Mesenchymal stem cell (in vitro differentiated cells and primary cell): ENCODE measurements around the gene BTBD16.

ENCODE experiments used
- DNase-seq: peaks from one replicate; pipeline ENCODE4 v3.0.0-alpha.2; 2013
- H2AFZ ChIP-seq: one replicate; pipeline ENCODE4 v1.6.1; 2013; ENCODE audit warnings: low read depth, mild to moderate bottlenecking, control low read depth, inconsistent platforms, low read length, moderate library complexity
- H2AK5ac ChIP-seq: 2 replicates; pipeline ENCODE4 v1.6.1; 2013; ENCODE audit warnings: low read length, moderate library complexity, mild to moderate bottlenecking, inconsistent platforms; ENCODE audit not compliant: severe bottlenecking
- H2BK120ac ChIP-seq: one replicate; pipeline ENCODE4 v1.6.1; 2013; ENCODE audit warnings: low read depth, mild to moderate bottlenecking, inconsistent platforms, low read length, moderate library complexity
- H2BK12ac ChIP-seq, 2 experiments: one replicate each; pipeline ENCODE4 v1.6.1; 2013; ENCODE audit warnings: inconsistent platforms in 2 of 2, low read length in 2 of 2, mild to moderate bottlenecking in 2 of 2, moderate library complexity in 2 of 2, control low read depth in 1 of 2
- H2BK15ac ChIP-seq: one replicate; pipeline ENCODE4 v1.6.1; 2013; ENCODE audit warnings: mild to moderate bottlenecking, low read depth, inconsistent platforms; ENCODE audit not compliant: poor library complexity, severe bottlenecking
- H2BK5ac ChIP-seq: 2 replicates; pipeline ENCODE4 v1.6.1; 2013; ENCODE audit warnings: low read depth, mild to moderate bottlenecking, low read length, control low read depth, inconsistent platforms; ENCODE audit not compliant: poor library complexity, severe bottlenecking
- H3K14ac ChIP-seq, 2 experiments: one replicate each; pipeline ENCODE4 v1.6.1; 2013; ENCODE audit warnings: inconsistent platforms in 2 of 2, low read length in 2 of 2, control low read depth in 1 of 2, mild to moderate bottlenecking in 1 of 2, moderate library complexity in 1 of 2
- H3K18ac ChIP-seq, 2 experiments: one replicate each; pipeline ENCODE4 v1.6.1; 2013; ENCODE audit warnings: inconsistent platforms in 2 of 2, low read length in 2 of 2, control low read depth in 1 of 2, low read depth in 1 of 2, mild to moderate bottlenecking in 1 of 2
- H3K23ac ChIP-seq, 2 experiments: one replicate each; pipeline ENCODE4 v1.6.1; 2013; ENCODE audit warnings: inconsistent platforms in 2 of 2, low read length in 2 of 2, mild to moderate bottlenecking in 2 of 2, moderate library complexity in 2 of 2, control low read depth in 1 of 2
- H3K27ac ChIP-seq: 2 replicates; pipeline ENCODE4 v1.5.1; 2013; ENCODE audit warnings: mild to moderate bottlenecking, moderate library complexity, low read length, control low read depth, inconsistent platforms; ENCODE audit not compliant: poor library complexity, severe bottlenecking
- H3K27me3 ChIP-seq, 2 experiments: 2 replicates each; pipeline versions ENCODE4 v1.6.1 to v1.7.0; 2013; ENCODE audit warnings: low read length in 2 of 2, mild to moderate bottlenecking in 2 of 2, moderate library complexity in 2 of 2, control low read depth in 1 of 2, inconsistent platforms in 1 of 2; ENCODE audit not compliant: control insufficient read depth in 1 of 2, insufficient read depth in 1 of 2
- H3K36me3 ChIP-seq, 2 experiments: 2 replicates each; pipeline versions ENCODE4 v1.6.1 to v1.7.0; 2013; ENCODE audit warnings: low read length in 2 of 2, control low read depth in 1 of 2, inconsistent platforms in 1 of 2, low read depth in 1 of 2, mild to moderate bottlenecking in 1 of 2; ENCODE audit not compliant: insufficient read depth in 2 of 2, control insufficient read depth in 1 of 2
- H3K4ac ChIP-seq, 2 experiments: one replicate each; pipeline ENCODE4 v1.6.1; 2013; ENCODE audit warnings: inconsistent platforms in 2 of 2, low read length in 2 of 2, mild to moderate bottlenecking in 2 of 2, moderate library complexity in 2 of 2, control low read depth in 1 of 2, low read depth in 1 of 2
- H3K4me1 ChIP-seq: 2 replicates; pipeline ENCODE4 v1.6.1; 2013; ENCODE audit warnings: low read depth, low read length, control low read depth; ENCODE audit not compliant: control insufficient read depth, insufficient read depth
- H3K4me2 ChIP-seq: 2 replicates; pipeline ENCODE4 v1.6.1; 2013; ENCODE audit warnings: low read length, mild to moderate bottlenecking, inconsistent platforms; ENCODE audit not compliant: poor library complexity, severe bottlenecking
- H3K4me3 ChIP-seq, 2 experiments: 2 replicates each; pipeline versions ENCODE4 v1.5.1 to v1.7.0; 2013; ENCODE audit warnings: low read length in 2 of 2, mild to moderate bottlenecking in 2 of 2, control low read depth in 1 of 2, low read depth in 1 of 2; ENCODE audit not compliant: insufficient read depth in 1 of 2
- H3K79me1 ChIP-seq: replicated peaks from 2 replicates; pipeline ENCODE4 v1.6.1; 2013; ENCODE audit warnings: mild to moderate bottlenecking, control low read depth, low read length, inconsistent platforms; ENCODE audit not compliant: poor library complexity, severe bottlenecking
- H3K9ac ChIP-seq: 2 replicates; pipeline ENCODE4 v1.7.0; 2013; ENCODE audit warnings: mild to moderate bottlenecking, low read length, moderate library complexity
- H3K9me3 ChIP-seq: 2 replicates; pipeline ENCODE4 v1.7.0; 2013; ENCODE audit warnings: mild to moderate bottlenecking, low read length; ENCODE audit not compliant: control insufficient read depth
- H4K8ac ChIP-seq: one replicate; pipeline ENCODE4 v1.6.1; 2013; ENCODE audit warnings: inconsistent platforms, mild to moderate bottlenecking, low read length, moderate library complexity
- H4K91ac ChIP-seq: one replicate; pipeline ENCODE4 v1.6.1; 2013; ENCODE audit warnings: mild to moderate bottlenecking, low read length, inconsistent platforms
- WGBS: methylation state at CpG from one replicate; pipeline ENCODE4 v1.1.7; 2013; ENCODE audit warnings: mixed read lengths; 5-methylcytosine and 5-hydroxymethylcytosine counted together

The BTBD16 gene

DNA sequence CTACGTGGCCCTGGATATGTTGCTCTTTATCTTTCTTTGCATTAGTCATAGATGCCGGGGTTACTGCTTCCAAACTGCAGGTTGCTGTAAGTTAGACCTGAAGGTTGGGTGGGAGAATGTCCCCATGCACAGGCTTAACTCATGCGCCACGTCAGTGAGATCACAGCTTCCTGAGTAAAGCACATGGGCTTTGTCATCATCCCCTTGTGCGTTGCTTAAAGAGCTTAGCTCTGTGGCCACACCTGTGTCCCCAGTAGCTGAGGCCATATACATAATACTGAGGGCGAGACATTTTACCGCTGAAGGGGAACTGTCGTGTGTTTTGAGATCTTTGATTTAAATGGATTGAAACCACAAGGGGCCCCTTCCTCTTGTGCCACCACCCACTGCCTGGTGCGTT is 45.8 kb upstream of the BTBD16 start:
- no peak overlapping the region for H3K23ac ChIP-seq

DNA sequence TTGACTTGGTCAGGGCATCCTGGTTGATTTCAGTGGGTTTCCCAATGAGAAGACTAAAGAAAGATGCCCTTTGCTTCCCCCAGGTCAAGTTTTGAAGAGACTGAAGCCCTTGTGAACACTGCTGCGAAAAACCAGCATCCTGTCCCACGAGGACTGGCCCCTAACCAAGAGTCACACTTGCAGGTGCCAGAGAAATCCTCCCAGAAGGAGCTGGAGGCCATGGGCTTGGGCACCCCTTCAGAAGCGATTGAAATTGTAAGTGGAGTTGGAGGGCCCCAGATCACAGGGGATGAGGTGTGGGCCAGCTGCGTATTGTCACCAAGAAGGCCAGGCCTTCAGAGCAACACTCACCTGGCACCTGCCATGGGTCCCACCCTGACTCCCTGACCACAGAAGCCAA is 43.3 kb upstream of the BTBD16 start:
- no peak overlapping the region for H2BK5ac ChIP-seq
- H3K4ac ChIP-seq = no peak overlapping the region
- H2BK120ac ChIP-seq = no peak overlapping the region
- H2AFZ ChIP-seq = no peak overlapping the region
- H3K14ac ChIP-seq = no peak overlapping the region
- no peak overlapping the region for H4K91ac ChIP-seq
- H4K8ac ChIP-seq = no peak overlapping the region
- no peaks in the 10 kb centered on the region for H3K27me3 ChIP-seq
- peaks cover 7% of the 10 kb centered on the region for H3K79me1 ChIP-seq
- H2BK12ac ChIP-seq = no peak overlapping the region
- no peak overlapping the region for H2AK5ac ChIP-seq
- no peak overlapping the region for H3K4me2 ChIP-seq
- no peak for DNase-seq
- no peak overlapping the region for H3K23ac ChIP-seq
- peaks cover 53 to 59% of the 10 kb centered on the region in 2 experiments for H3K36me3 ChIP-seq
- WGBS = 98% methylated on average over 4 of the region's 4 CpGs
- H2BK15ac ChIP-seq = no peak overlapping the region
- H3K4me3 ChIP-seq = no peak overlapping the region
- no peak overlapping the region for H3K18ac ChIP-seq
- H3K4me1 ChIP-seq = no peaks in the 10 kb centered on the region
- no peak overlapping the region for H3K27ac ChIP-seq
- H3K9ac ChIP-seq = no peak overlapping the region
- no peaks in the 10 kb centered on the region for H3K9me3 ChIP-seq

More for the DNA sequence above, 45.8 kb upstream of the BTBD16 start:
- Histone ChIP-seq H3K36me3 (peaks cover 43 to 62% of the 10 kb centered on the region in 2 experiments), H2AFZ (no peak overlapping the region), H3K18ac (no peak overlapping the region), H2BK12ac (no peak overlapping the region), H3K27ac (no peak overlapping the region), H3K4me1 (peaks cover 4% of the 10 kb centered on the region), H2BK5ac (no peak overlapping the region), H2BK120ac (no peak overlapping the region), H3K9ac (no peak overlapping the region), H3K4me3 (no peak overlapping the region), H3K14ac (no peak overlapping the region), H4K8ac (no peak overlapping the region), H2BK15ac (no peak overlapping the region), H3K79me1 (peaks cover 4% of the 10 kb centered on the region), H3K4ac (no peak overlapping the region), H4K91ac (no peak overlapping the region), H2AK5ac (no peak overlapping the region), H3K9me3 (no peaks in the 10 kb centered on the region), H3K4me2 (no peak overlapping the region), H3K27me3 (no peaks in the 10 kb centered on the region)
- WGBS = 97% methylated on average over 9 of the region's 9 CpGs
- no peak for DNase-seq

DNA sequence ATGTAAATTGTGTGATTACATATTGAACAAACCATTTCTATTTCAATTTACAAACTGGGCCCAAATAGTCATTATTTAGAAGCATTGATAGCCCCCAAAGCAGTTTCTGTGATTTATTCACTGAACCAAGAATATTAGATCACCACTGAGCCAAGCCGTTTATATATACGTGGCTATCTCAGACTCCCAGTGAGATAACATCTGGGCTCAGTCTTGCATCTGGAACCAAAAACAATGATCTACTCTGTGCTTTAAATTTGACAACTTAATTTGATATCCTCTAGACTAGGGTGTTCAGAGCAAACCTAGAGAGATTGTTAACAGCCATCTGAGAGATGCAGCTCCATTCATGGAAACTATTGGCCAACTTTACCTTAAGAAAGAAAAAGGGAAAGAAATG is 41.4 kb upstream of the BTBD16 start:
- Histone ChIP-seq H4K8ac (no peak overlapping the region), H3K4me2 (no peak overlapping the region), H3K9ac (no peak overlapping the region), H2AFZ (no peak overlapping the region), H3K4me3 (no peak overlapping the region), H3K27me3 (no peaks in the 10 kb centered on the region), H3K18ac (no peak overlapping the region), H3K27ac (no peak overlapping the region), H2AK5ac (no peak overlapping the region), H3K23ac (no peak overlapping the region), H2BK120ac (no peak overlapping the region), H3K14ac (no peak overlapping the region), H3K79me1 (peaks cover 13% of the 10 kb centered on the region), H3K4me1 (peaks cover 5% of the 10 kb centered on the region), H3K9me3 (no peaks in the 10 kb centered on the region), H2BK15ac (no peak overlapping the region), H4K91ac (no peak overlapping the region), H3K4ac (no peak overlapping the region), H3K36me3 (peaks cover 53 to 59% of the 10 kb centered on the region in 2 experiments), H2BK5ac (no peak overlapping the region), H2BK12ac (no peak overlapping the region)
- WGBS = 95% methylated on average over 2 of the region's 2 CpGs
- DNase-seq = no peak

DNA sequence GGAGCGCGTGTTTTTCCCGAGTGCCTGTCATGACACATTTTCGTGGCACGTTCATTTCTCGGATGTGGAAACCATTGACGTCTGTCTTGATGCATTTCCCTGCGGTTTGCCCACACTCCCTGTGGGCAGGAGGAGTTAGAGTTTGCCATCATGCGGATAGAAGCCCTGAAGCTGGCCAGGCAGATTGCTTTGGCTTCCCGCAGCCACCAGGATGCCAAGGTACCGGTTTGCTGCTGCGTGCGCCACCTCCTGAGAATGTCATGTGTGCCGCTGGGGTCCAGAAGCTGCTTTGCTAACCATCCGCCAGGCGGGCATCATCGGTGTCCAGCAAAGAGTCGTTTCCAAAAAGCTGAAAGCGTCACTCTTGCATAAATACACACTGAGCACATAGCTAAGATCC is 40.9 kb upstream of the BTBD16 start:
- Histone ChIP-seq H2AFZ (no peak overlapping the region), H3K4me3 (no peak overlapping the region), H2AK5ac (no peak overlapping the region), H2BK5ac (no peak overlapping the region), H3K79me1 (peaks cover 13% of the 10 kb centered on the region), H3K18ac (no peak overlapping the region), H4K8ac (no peak overlapping the region), H3K14ac (no peak overlapping the region), H3K9me3 (no peaks in the 10 kb centered on the region), H3K27ac (no peak overlapping the region), H3K36me3 (peaks cover 49 to 56% of the 10 kb centered on the region in 2 experiments), H4K91ac (no peak overlapping the region), H3K27me3 (no peaks in the 10 kb centered on the region), H2BK15ac (no peak overlapping the region), H2BK120ac (no peak overlapping the region), H3K4me2 (no peak overlapping the region), H3K4ac (no peak overlapping the region), H3K4me1 (peaks cover 5% of the 10 kb centered on the region), H2BK12ac (no peak overlapping the region), H3K9ac (no peak overlapping the region), H3K23ac (no peak overlapping the region)
- no peak for DNase-seq
- WGBS = 98% methylated on average over 19 of the region's 19 CpGs
